ENCODE results near the gene CD6. TPM values are rescaled to one million over a fixed set of nuclear protein-coding genes. Genes with fewer than 3 reads are reported as not detected.

CD6 gene
- total and polyA plus RNA-seq, 4 experiments from 2014 or later, result 281 to 428 (median 356) TPM

DNA sequence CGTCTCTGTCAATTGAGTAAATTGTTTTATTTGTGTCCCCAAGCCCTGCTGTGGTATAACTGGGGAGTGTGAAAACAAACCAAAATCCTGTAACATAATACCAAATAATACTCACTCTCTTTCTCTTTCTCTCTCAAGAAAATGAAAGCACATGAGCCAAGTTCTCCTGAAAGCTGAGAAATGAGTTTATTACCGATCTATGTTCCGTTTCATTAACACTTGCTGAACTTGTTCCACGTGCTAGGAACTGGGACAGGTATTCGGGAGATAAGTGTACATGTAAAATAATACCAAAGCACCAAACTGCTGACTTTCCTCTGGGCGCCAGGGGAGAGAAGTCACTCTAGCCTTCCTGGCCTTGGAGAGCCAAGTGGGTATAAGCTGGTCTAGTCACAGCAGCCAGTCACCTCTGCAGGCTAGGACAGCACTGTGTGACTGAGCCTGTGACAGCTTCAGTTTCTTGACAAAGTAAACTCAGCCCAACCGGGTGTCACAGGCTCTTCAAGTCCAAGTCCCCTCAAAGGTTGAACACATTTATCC is 23.1 kb downstream of the CD6 start:
- ChIA-PET POLR2A (ENCODE audit: partially characterized antibody) (interaction anchor here (0.7 to 8.5 kb wide), 14 partner anchors 7 to 119 kb away, joined by 3 to 75 read pairs (median 8); no protein-coding TSS in a partner anchor), CTCF (ENCODE audit: partially characterized antibody) (interaction anchor here (3.0 kb wide), 2 partner anchors 12 to 25 kb away, joined by 8 to 12 read pairs; no protein-coding TSS in a partner anchor)
- Mint-ChIP-seq H3K27ac (peak overlapping the region; percentile 84 to 96 (median 94)), H3K27me3 (no peaks in the 10 kb centered on the region), H3K9me3 (no peaks in the 10 kb centered on the region), H3K4me1 (peaks cover 51 to 84% (median 68%) of the 10 kb centered on the region in 4 donors), H3K4me3 (peak overlapping the region; percentile 46 to 81 (median 74)), H3K36me3 (peaks cover 47 to 70% of the 10 kb centered on the region in 2 donors)
- peaks cover 92% of the 10 kb centered on the region for H3K4me1 ChIP-seq (ENCODE audit: insufficient read depth, low read length)
- H3K36me3 ChIP-seq (ENCODE audit: insufficient read depth, low read length), result peaks cover 47% of the 10 kb centered on the region
- intact Hi-C loops (cut with micrococcal nuclease), result no loop called here
- peak in 1 of 5 donors; percentile 61 for DNase-seq
- H3K9me3 ChIP-seq (ENCODE audit: control insufficient read depth in 1 of 2, low read length in 2 of 2), result no peaks in the 10 kb centered on the region
- no peaks in the 10 kb centered on the region for H3K27me3 ChIP-seq (ENCODE audit: insufficient read depth, low read length)
- H3K4me3 ChIP-seq (ENCODE audit: low read length in 2 of 2), result peak overlapping the region in 1 of 2 donors; percentile 39
- peak overlapping the region; percentile 42 for H3K27ac ChIP-seq (ENCODE audit: low read depth, low read length)

DNA sequence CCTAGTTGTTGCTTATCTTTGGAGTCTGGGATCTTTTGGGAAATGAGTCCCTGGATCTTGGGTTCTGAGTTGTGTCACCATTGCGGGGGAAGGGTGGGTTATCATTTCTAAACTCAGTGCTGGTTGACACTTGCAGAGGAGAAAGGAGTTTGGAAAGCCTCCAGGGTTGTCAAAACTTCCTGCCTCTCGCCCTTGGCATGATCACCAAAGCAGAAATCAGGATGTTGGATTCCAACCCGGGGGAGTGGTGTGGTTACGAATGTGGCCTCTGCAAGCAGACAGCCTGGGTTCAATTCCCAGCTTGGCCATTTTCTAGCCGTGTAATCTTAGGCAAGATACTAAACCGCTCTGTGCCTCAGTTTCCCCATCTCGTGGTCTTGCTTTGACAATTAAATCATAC is 24.3 kb downstream of the CD6 start:
- CTCF ChIA-PET (ENCODE audit: partially characterized antibody), result interaction anchor here (3.0 kb wide), 1 partner anchor 26 kb away, joined by 12 read pairs; no protein-coding TSS in a partner anchor
- H3K4me3 Mint-ChIP-seq, result peak overlapping the region in 4 of 8 donors; percentile 17 to 77 (median 28)

DNA sequence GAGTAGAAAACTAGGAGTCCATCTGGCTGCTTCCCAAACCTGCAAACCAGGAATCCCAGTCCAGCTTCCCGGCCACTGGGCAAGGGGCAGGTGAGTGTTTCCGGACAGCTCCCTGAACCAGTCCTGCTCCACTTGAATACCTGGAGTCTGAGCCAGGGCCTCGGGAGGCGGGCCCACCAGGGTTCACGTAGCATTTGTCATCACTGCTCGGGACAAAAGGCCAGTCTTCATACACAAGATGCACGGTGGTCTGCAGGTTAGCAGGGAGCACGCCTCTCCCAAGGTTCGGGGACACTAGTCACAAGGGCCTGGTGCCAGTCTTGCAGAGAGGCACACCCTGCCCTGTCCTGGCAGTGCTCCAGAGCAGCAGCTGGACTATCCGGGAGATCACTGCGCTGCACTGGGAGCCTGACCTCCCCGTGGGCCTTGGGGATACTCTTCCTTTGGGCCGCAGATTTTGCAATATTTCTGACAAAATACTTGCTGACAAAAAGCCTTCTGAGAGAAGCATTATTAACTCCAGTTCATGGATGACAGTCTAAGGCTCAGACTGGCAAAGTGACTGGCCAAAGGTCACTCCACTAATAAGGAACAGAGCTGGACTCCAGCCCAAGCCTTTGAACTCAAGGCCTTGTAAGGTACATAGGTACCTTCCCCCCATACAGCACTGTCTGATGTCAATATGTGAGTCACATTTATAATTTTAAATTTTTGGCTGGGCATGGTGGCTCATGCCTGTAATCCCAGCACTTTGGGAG is 25.1 kb downstream of the CD6 start:
- H3K36me3 Mint-ChIP-seq, result peaks cover 48 to 68% of the 10 kb centered on the region in 2 donors
- peaks cover 94% of the 10 kb centered on the region for H3K4me1 ChIP-seq (ENCODE audit: insufficient read depth, low read length)
- H3K4me1 Mint-ChIP-seq, result peaks cover 48 to 82% (median 66%) of the 10 kb centered on the region in 4 donors
- POLR2A ChIA-PET (ENCODE audit: partially characterized antibody), result interaction anchor here (1.0 to 8.5 kb wide), 7 partner anchors 8 to 116 kb away, joined by 3 to 75 read pairs (median 7); no protein-coding TSS in a partner anchor
- no peaks in the 10 kb centered on the region for H3K27me3 Mint-ChIP-seq
- peak in 1 of 5 donors; percentile 27 for DNase-seq
- no peaks in the 10 kb centered on the region for H3K9me3 Mint-ChIP-seq
- no peaks in the 10 kb centered on the region for H3K27me3 ChIP-seq (ENCODE audit: insufficient read depth, low read length)
- H3K36me3 ChIP-seq (ENCODE audit: insufficient read depth, low read length), result peaks cover 47% of the 10 kb centered on the region
- peak overlapping the region in 2 of 8 donors; percentile 39 to 42 for H3K4me3 Mint-ChIP-seq
- intact Hi-C loops (cut with micrococcal nuclease), result no loop called here
- H3K4me3 ChIP-seq (ENCODE audit: low read length in 2 of 2), result no peak overlapping the region
- peak overlapping the region in 5 of 7 donors; percentile 30 to 90 (median 79) for H3K27ac Mint-ChIP-seq
- peak overlapping the region; percentile 42 for H3K27ac ChIP-seq (ENCODE audit: low read depth, low read length)
- CTCF ChIA-PET (ENCODE audit: partially characterized antibody), result interaction anchor here (3.0 kb wide), 1 partner anchor 27 kb away, joined by 12 read pairs; no protein-coding TSS in a partner anchor
- no peaks in the 10 kb centered on the region for H3K9me3 ChIP-seq (ENCODE audit: control insufficient read depth in 1 of 2, low read length in 2 of 2)

More for the DNA sequence above, 24.3 kb downstream of the CD6 start:
- intact Hi-C loops (cut with micrococcal nuclease), result no loop called here
- Mint-ChIP-seq H3K36me3 (peaks cover 46 to 68% of the 10 kb centered on the region in 2 donors), H3K4me1 (peaks cover 50 to 82% (median 67%) of the 10 kb centered on the region in 4 donors), H3K9me3 (no peaks in the 10 kb centered on the region), H3K27me3 (no peaks in the 10 kb centered on the region), H3K27ac (peak overlapping the region; percentile 54 to 90 (median 85))
- Histone ChIP-seq H3K27ac (ENCODE audit: low read depth, low read length) (peak overlapping the region; percentile 42), H3K9me3 (ENCODE audit: control insufficient read depth in 1 of 2, low read length in 2 of 2) (no peaks in the 10 kb centered on the region), H3K27me3 (ENCODE audit: insufficient read depth, low read length) (no peaks in the 10 kb centered on the region), H3K4me1 (ENCODE audit: insufficient read depth, low read length) (peaks cover 94% of the 10 kb centered on the region), H3K36me3 (ENCODE audit: insufficient read depth, low read length) (peaks cover 45% of the 10 kb centered on the region), H3K4me3 (ENCODE audit: low read length in 2 of 2) (no peak overlapping the region)
- POLR2A ChIA-PET (ENCODE audit: partially characterized antibody), result interaction anchor here (1.0 to 8.5 kb wide), 8 partner anchors 9 to 117 kb away, joined by 3 to 75 read pairs (median 6); no protein-coding TSS in a partner anchor
- no peak for DNase-seq

- Mint-ChIP-seq H3K27me3 (no peaks in the 10 kb centered on the region), H3K27ac (peak overlapping the region; percentile 42 to 90 (median 85)), H3K4me3 (peak overlapping the region in 3 of 8 donors; percentile 20 to 43 (median 36)), H3K9me3 (no peaks in the 10 kb centered on the region), H3K36me3 (peaks cover 42 to 77% of the 10 kb centered on the region in 2 donors), H3K4me1 (peaks cover 54 to 90% (median 72%) of the 10 kb centered on the region in 4 donors)
- DNase-seq, result peak in 1 of 5 donors; percentile 19
- ChIA-PET POLR2A (ENCODE audit: partially characterized antibody) (interaction anchor here (0.7 to 8.5 kb wide), 3 partner anchors 13 to 26 kb away, joined by 3 to 75 read pairs (median 4); no protein-coding TSS in a partner anchor), CTCF (ENCODE audit: partially characterized antibody) (interaction anchor here (0.7 to 1.1 kb wide), 2 partner anchors 9 to 169 kb away, joined by 3 to 4 read pairs; no protein-coding TSS in a partner anchor)
- peaks cover 37% of the 10 kb centered on the region for H3K36me3 ChIP-seq (ENCODE audit: insufficient read depth, low read length)
- H3K4me3 ChIP-seq (ENCODE audit: low read length in 2 of 2), result no peak overlapping the region
- no peaks in the 10 kb centered on the region for H3K27me3 ChIP-seq (ENCODE audit: insufficient read depth, low read length)
- intact Hi-C loops (cut with micrococcal nuclease), result no loop called here
- H3K4me1 ChIP-seq (ENCODE audit: insufficient read depth, low read length), result peaks cover 94% of the 10 kb centered on the region
- H3K27ac ChIP-seq (ENCODE audit: low read depth, low read length), result peak overlapping the region; percentile 22
- no peaks in the 10 kb centered on the region for H3K9me3 ChIP-seq (ENCODE audit: control insufficient read depth in 1 of 2, low read length in 2 of 2)
Observed at GRCh38 chr11:61000426-61000825, 28.9 kb downstream of the CD6 start.

- Mint-ChIP-seq H3K27ac (peak overlapping the region; percentile 51 to 96 (median 89)), H3K9me3 (no peaks in the 10 kb centered on the region), H3K36me3 (peaks cover 33 to 75% of the 10 kb centered on the region in 2 donors), H3K4me1 (peaks cover 56 to 92% (median 70%) of the 10 kb centered on the region in 4 donors), H3K4me3 (peak overlapping the region in 2 of 8 donors; percentile 4 to 35), H3K27me3 (no peaks in the 10 kb centered on the region)
- no peaks in the 10 kb centered on the region for H3K27me3 ChIP-seq (ENCODE audit: insufficient read depth, low read length)
- H3K9me3 ChIP-seq (ENCODE audit: control insufficient read depth in 1 of 2, low read length in 2 of 2), result no peaks in the 10 kb centered on the region
- peak overlapping the region; percentile 33 for H3K27ac ChIP-seq (ENCODE audit: low read depth, low read length)
- H3K36me3 ChIP-seq (ENCODE audit: insufficient read depth, low read length), result peaks cover 34% of the 10 kb centered on the region
- peaks cover 94% of the 10 kb centered on the region for H3K4me1 ChIP-seq (ENCODE audit: insufficient read depth, low read length)
- peak in 1 of 5 donors; percentile 16 for DNase-seq
- POLR2A ChIA-PET (ENCODE audit: partially characterized antibody), result interaction anchor here (1.0 kb wide), 2 partner anchors 16 to 40 kb away, joined by 3 to 10 read pairs; no protein-coding TSS in a partner anchor
- CTCF ChIA-PET (ENCODE audit: partially characterized antibody), result no interaction called here
- intact Hi-C loops (cut with micrococcal nuclease), result no loop called here
- H3K4me3 ChIP-seq (ENCODE audit: low read length in 2 of 2), result no peak overlapping the region
Observed at GRCh38 chr11:61001931-61002330, 30.5 kb downstream of the CD6 start.

DNA sequence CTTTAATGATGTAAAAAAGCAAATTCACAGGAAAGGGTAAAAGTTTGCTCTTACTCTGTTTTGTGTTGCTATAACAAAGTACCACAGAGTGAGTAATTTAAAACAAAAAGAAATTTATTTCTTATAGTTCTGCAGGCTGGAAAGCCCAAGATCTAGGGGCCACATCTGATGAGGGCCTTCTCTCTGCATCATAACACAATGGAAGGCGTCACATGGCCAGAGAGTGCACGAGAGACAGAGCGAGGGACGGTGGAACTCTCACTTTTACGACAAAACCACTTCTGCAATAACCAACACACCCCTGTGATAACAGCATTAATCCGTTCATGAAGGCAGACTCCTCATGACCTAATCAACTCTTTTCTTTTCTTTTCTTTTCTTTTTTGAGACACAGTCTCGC is 31.1 kb downstream of the CD6 start:
- ChIA-PET POLR2A (ENCODE audit: partially characterized antibody) (interaction anchor here (1.2 kb wide), 1 partner anchor 40 kb away, joined by 5 read pairs; no protein-coding TSS in a partner anchor), CTCF (ENCODE audit: partially characterized antibody) (no interaction called here)
- no peaks in the 10 kb centered on the region for H3K9me3 ChIP-seq (ENCODE audit: control insufficient read depth in 1 of 2, low read length in 2 of 2)
- no peak overlapping the region for H3K4me3 ChIP-seq (ENCODE audit: low read length in 2 of 2)
- peak in 1 of 5 donors; percentile 68 for DNase-seq
- H3K4me3 Mint-ChIP-seq, result peak overlapping the region in 7 of 8 donors; percentile 4 to 63 (median 52)
- H3K36me3 Mint-ChIP-seq, result peaks cover 30 to 79% of the 10 kb centered on the region in 2 donors
- H3K4me1 ChIP-seq (ENCODE audit: insufficient read depth, low read length), result peaks cover 98% of the 10 kb centered on the region
- no peaks in the 10 kb centered on the region for H3K27me3 ChIP-seq (ENCODE audit: insufficient read depth, low read length)
- H3K36me3 ChIP-seq (ENCODE audit: insufficient read depth, low read length), result peaks cover 38% of the 10 kb centered on the region
- H3K27ac Mint-ChIP-seq, result peak overlapping the region; percentile 89 to 97 (median 95)
- H3K27ac ChIP-seq (ENCODE audit: low read depth, low read length), result peak overlapping the region; percentile 54
- H3K9me3 Mint-ChIP-seq, result no peaks in the 10 kb centered on the region
- intact Hi-C loops (cut with micrococcal nuclease), result no loop called here
- no peaks in the 10 kb centered on the region for H3K27me3 Mint-ChIP-seq
- H3K4me1 Mint-ChIP-seq, result peaks cover 58 to 94% (median 72%) of the 10 kb centered on the region in 4 donors

Data from CD4-positive, alpha-beta memory T cell (primary cell).